Left forelimb (tissue), 1 donor: ENCODE data around the gene TGFBR2.

Experiments
- DNase-seq: peaks from one replicate; pipeline ENCODE4 v3.0.0-alpha.2; 2018; ENCODE audit warnings: low spot score

The TGFBR2 gene

DNA sequence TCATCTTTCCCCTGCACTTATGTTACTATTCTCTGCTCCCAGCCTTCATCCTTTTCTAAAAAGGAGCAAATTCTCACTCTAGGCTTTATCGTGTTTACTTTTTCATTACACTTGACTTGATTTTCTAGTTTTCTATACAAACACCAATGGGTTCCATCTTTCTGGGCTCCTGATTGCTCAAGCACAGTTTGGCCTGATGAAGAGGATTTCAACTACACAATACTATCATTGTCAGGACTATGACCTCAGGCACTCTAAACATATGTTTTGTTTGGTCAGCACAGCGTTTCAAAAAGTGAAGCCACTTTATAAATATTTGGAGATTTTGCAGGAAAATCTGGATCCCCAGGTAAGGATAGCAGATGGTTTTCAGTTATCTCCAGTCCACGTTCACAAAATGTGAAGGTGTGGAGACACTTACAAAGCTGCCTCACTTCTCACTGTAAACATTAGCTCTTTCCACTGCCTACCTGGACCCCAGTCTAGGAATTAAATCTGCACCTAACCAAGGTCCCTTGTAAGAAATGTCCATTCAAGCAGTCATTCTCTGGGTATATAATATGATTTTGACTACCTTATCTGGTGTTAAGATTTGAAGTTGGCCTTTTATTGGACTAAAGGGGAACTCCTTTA lies 86.2 kb downstream of the TGFBR2 start:
- DNase-seq = no peak

DNA sequence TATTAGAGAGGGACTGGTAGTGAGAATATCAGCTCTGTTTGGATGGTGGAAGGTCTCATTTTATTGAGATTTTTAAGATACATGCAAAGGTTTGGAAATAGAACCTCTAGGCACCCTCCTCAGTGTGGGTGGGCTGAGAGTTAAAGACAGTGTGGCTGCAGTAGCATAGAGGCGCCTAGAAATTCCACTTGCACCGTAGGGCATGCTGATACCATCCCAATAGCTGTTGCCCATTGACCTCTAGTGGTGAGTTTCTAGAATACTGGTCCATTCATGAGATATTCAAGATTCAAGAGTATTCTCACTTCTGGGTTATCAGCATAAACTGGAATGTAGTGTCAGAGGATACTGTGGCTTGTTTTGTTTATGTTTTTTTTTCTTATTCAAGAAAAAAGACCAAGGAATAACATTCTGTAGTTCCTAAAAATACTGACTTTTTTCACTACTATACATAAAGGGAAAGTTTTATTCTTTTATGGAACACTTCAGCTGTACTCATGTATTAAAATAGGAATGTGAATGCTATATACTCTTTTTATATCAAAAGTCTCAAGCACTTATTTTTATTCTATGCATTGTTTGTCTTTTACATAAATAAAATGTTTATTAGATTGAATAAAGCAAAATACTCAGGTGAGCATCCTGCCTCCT lies 87.2 kb downstream of the TGFBR2 start:
- DNase-seq = no peak

DNA sequence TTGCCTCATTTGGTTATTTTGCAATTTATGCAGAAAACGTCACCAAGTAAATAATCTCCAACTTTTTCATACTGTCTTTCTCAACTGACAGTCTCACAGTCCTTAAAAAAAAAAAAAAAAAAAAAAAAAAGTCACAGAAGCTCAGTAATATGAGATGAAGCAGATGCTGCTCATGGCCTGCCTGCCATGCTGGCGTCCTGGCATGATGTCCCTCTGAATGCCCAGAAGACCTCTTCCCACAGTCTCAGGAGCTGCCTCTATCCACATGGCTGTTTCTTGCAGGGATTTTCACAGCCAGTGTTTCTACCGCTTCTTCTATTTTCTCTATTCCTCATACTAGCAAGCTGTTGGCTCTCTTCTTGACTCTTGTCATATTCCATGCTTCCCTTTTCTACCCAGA lies 87.7 kb downstream of the TGFBR2 start:
- no peak for DNase-seq

DNA sequence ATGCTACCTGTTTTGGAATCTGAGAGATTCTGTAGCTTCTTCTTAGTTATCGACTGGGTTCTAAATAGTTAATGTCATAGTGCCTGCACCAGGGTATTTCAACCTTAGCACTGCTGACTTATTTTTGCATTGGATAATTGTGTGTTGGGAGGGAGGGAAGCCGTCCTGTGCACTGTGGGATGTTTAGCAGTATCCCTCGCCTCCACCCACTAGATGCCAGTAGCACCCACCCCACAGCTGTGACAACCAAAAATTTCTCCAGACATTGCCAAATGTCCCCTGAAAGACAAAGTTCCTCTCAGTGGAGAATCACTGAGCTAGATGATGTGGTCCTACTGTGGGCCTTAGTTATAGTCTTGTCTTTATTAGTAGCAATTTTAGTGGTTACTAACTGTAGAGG lies 88.3 kb downstream of the TGFBR2 start:
- no peak for DNase-seq

DNA sequence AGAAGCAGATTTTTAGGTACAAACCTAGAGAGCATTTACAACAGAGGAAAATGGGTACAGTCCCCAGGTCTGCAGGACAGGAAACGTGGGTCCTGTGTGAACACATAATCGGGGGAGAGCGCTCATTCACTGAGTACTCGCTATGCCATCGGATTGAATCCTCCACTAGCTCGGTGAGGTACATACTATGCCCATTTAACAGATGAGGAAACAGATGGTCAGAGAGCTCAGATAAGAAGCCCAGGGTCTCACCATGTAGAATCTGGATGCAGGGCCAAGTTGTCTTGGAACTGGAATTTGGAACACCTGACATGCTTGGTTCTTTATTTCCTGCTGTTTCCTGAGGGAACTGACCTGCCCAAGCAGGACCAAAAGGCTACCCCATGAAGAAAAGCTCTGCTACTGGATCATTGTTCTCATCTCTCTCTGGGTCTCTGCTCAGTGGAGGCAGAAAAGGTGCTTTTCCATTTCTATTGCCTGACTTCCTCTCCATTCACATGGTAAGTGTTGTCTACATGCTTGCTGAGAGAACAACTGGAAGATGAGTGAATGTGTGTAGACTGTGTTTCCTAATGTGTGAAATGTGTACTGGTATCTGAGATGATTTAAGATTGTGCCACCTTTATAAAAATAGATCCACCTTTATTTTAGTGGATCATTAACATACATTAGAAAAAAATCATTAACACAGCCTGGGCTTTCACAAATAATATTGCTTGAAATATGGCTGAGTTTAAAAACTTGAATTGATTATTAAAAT lies 89.1 kb downstream of the TGFBR2 start:
- DNase-seq = no peak

DNA sequence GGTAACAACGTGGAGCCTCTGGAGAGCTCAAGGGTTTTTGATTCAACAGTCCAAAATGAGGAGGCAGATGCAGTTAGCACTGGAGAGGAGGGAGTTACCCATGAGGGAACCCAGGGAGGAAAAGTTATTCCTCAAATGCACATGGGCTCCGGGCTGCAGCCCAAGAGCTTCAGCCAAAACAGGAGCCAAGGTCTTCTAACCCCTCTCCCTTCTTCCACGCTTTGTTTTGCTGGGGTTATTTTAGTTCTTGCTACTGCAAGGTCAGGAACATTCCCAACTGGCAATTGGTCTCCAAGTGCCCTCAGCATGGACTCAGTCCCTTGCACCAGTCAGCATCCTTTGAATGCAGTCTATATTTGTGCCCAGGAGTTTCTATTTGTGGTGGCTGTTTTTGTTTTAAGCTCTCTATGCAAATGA lies 90.0 kb downstream of the TGFBR2 start:
- DNase-seq = no peak

DNA sequence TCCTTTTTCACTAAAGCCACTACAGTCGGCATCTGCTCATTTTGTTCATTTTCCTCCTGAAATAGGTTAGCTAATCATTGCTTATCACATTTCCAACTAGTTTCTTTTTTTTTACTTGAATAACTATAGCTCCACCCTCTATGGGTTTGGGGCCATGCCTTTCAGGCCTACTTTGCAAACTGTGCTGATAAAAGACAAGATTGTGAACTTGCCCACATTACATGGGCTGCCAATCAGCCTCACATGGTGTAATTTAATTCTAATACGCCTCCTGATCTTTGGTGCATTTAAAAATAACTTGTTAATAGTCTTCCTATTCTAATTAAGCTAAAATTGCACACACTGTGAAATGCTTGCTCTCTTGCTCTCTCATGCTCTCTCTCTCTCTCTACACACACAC lies 90.5 kb downstream of the TGFBR2 start:
- DNase-seq = no peak

DNA sequence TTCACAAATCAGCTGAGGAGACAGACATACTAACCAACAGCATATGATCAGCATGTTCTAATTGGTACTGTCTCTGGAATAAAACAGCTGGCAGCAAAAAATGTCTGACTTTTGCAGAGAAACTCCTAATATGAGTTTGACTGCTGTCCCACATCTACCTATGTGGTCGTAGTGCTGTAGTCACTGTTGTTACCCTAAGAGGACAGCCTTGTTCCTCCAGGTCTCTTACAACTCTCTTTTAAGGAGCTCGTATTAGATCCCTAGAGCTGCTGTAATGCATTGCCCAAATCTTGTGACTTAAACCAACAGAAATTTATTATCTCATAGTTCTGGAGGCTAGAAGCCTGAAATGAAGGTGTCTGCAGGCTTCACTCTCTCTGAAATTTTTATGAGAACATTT lies 92.1 kb downstream of the TGFBR2 start:
- DNase-seq = no peak

DNA sequence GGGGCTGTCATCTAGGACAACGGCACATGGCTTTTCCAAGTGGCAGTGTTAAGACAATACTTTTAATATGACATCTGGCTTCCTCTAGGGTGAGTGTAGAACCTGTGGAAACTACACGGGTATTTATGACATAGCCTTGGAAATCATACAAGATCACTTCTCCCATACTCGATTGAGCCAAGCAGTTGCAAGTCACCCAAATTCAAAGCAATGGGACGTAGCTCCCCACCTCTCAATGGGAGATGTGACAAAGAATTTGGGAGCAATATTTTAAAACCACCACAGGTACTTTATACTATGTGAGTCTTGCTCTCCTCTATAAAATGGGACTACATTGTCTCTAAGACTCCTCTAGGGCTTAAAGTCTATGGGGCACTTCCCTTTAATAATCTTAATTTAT lies 93.5 kb downstream of the TGFBR2 start:
- no peak for DNase-seq

DNA sequence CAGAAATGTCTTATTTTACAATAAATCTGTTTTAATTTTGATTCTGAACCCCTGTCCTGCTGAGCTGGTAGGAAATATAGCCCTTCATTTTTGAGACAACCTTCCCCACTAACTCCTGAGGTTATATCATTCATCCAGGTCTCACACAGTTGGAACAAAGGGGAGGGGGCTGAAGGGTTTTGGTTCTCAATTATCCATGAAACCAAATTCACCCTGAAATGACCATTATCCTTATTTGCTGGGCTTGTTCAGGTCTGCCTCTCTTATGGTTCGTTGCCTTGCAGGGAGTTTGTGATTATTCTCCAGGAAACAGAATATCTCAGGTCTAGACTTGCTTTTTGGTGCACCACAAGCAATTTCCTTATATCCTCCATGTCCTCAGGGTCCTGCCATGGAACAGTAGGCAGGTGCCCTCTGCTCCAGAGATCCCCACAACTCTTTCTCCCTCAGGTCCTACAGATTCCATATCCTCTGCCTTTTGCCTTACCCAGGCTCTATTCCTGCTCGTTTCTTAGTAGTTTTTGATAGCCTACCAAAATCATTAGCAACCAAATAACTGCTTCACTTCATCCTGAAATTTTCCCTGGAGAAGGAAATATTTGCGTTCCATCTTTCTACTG lies 94.4 kb downstream of the TGFBR2 start:
- DNase-seq = no peak

DNA sequence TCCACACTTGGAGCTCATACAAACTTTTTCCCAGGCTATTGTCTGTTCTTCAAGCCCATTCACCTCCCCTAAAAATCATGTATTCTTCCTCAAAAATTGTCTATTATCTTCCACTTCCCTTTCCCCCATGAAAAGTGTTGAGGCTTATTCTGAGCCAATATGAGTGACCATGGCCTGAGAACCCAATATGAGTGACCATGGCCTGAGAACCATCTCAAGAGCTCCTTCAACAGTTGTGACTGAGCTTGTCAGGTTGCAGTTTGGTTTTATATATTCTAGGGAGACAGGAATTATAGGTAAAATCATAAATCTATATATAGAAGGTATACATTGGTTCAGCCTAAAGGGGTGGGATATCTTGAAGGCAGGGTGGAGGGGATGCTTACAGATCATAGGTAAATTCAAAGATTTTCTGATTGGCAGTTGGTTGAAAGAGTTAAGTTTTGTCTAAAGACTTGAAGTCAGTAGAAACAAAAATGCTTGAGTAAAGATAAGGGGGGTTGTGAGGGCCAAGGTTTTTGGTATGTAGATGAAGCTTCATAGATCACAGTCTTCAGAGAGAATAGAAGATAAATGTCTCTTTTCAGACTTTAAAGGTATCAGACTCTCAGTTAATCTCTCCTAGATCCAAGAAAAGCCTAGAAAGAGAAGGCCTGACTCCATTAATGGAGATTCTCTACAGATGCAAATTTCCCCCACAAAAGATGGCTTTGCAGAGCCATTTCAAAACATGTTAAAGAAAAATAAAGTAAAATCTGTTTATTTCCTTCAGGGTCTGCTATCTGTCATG lies 95.8 kb downstream of the TGFBR2 start:
- no peak for DNase-seq

DNA sequence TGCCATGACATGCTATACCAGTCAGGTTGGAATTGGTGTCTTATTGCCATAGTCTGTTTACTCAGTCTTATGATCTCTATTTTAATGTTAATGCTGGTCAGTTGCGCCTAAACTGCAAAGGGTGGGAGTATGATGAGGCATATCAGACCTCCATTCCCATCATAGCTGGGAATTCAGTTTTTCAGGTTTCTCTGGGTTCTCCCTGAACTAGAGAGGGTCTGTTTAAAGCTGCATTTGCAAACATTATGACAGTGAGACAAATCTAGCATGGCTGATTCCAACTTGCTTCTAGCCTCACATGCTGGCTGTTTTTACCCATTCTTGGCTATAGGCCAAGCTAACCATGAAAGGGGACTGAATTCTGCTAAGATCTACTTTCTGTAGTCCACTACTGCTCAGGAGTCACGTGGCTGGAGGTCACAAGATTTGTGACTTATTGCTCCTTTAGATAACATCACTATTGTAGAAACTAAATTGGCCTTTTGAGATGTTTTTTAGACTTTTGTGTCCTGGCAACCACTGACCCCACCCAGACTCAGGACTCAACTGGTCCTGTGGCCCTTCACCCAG lies 96.5 kb downstream of the TGFBR2 start:
- DNase-seq = no peak

DNA sequence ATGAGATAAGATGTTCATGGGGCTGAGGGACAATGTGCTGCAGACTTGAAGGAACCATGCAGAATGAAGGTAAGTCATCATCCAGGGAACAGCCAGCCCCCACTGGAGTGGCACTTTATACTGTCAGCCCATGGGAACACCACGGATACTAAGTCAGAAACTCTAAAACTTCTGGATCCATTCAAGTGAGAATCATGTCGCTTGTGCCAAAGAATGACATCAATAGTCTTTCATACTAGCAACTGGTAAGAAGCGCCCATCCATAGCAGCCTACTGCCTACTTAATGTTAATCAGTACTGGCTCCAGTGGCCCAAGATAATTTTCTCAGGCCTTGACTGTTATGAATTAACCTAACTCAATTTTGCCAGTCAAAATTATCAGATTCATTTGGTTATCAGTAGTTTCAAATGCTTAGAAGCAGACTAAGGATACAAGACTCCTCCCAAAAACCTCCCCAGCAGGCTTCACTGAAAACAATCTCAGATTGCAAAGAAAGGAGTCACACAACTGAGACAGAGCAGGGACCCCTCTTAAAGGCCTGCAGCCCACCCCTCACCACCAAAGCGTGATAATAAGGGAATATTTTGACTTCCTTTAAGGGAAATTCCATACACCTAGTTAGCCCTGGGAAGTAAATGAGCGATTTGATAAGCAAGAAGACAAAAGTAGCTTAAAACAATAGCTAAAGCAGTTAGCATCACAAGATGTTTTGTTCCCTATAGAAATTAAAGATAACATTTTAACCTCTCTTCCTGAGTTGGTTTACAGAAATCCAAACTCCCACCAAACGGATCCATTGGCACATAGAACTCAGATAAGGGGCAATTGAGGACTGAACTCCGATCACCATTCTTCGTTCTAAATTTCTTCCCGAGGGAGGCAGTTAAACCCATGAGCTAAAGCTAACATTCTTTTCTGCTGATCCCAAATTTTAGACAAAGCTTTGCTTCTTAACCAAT lies 98.8 kb downstream of the TGFBR2 start:
- no peak for DNase-seq

DNA sequence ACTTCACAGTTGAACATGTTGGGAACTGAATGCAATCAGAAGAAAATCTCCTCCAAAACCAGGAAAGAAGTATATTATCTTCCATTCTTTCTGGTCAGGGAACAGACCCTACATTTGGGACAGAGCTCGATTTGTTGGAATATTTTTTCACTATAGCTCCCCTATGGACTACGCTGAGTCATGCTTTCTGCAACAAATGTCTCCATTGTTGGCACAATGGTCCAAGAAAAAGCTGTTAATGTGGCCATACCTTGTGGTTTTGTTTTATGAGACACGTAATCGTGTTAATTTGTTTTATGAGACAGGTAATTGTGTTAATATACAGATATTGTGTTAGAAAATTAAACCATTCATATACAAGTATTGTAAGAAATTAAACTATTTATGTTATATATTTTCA lies 101.4 kb downstream of the TGFBR2 start:
- DNase-seq = no peak

DNA sequence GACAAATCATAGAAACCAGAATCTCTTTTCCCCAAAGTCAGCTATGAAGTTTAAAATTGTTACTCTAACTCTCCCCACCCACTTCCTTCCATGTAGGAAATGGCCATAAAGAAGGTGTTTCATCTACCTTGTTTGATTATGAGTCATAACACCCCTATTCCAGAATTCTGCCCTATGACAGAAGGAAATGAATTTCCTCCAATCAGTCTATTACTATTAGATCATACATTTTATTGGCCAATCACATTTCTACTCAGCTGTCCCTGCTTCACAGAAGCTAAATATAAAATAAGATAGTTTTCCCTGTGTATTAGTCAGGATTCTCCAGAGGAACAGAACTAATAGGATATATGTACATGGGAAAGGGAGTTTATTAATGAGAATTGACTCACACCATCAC lies 102.1 kb downstream of the TGFBR2 start:
- no peak for DNase-seq

DNA sequence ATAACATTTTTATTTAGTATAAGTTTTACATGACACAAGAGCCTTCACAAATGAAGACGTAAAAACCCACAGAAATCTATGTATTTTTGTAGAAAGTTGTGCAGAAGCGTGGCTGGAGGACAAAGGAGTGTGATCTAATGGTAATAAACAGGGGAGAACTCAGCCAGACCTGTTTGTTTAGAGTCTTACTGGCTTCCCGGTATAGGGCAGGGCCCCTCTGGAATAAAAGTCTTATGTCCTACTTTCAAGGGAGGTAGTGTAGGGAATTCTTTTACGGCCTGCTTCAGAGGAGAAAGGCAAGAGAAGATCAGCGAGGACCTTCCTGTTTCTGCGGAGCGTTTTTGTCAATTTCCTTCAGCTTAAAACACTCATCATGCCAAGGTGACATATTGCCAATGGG lies 103.6 kb downstream of the TGFBR2 start:
- DNase-seq = no peak

DNA sequence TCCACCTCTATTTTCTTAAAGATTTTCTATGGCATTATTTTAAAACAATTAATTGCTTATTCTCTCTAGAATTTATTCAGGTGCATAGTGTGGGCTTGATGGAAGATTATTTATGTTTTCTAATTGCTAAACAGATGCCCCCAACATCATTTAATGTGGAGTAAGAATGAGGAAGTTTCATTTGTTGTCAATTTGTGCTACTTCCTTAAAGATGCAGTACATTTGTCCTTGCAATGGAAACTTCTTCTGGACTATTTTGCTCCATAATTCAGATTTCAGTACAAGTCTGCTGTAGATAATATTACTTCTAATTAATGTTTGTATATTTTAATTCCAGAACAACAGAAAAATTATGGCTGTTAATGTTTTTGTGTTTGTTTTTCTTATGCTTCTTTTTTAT lies 104.8 kb downstream of the TGFBR2 start:
- no peak for DNase-seq

DNA sequence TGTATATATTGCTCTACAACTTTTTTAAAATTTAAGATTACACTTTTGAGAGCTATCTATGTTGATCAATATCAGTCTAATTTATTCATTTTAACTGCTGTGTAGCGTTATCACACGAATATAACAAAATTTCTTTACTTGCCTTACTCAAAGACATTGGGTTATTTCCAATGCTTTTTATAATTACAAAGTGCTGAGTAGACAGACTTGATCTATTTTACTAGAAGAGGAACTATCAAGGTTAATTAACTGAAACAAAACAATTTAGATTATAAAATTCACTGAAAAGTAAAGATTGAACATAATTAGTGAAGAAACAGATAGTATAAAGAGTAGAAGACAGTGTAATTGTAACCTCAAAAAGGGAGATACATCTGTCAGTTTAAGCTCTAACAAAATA lies 105.5 kb downstream of the TGFBR2 start:
- no peak for DNase-seq

DNA sequence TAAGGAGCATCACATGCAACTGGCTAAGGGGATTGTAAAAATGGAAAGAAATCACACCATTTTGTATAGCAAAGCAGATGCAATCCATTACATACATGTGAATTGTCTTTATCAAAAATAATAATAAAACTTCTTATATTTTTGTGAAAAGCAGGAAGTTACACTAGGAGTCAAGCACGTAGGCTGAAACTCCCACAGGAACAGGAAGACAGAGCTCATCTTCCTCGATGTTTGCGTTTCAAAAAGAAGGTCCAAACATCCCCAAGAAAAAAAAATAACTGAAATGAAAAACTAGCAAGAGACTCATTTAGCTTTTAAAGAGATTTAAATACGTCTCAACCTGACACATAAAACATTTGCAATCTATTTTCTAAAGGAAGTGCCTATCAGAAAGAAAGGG lies 106.6 kb downstream of the TGFBR2 start:
- no peak for DNase-seq

DNA sequence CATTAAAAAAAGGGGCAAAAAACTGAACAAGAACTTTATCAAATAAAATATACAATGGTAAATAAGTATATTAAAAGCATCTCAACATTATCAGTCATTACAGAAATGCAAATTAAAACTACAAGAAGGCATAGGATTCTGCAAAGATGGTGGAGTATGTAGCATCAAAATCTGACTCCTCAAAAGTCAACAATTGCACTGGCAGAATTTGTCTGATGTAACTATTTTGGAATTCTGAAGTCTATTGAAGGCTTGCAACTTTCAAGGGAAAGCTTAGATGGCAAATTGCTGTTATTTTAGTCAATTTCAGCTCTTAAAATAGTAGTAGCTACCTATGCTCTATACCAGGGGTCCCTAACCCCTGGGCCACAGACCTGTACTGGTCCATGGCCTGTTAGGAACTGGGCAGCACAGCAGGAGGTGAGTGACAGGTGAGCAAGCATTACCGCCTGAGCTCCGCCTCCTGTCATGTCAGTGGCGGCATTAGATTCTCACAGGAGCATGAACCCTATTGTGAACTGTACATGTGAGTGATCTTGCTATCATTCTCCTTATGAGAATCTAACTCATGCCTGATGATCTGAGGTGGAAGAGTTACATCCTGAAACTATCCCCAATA lies 107.6 kb downstream of the TGFBR2 start:
- no peak for DNase-seq
